ENCODE measurements around the gene RELN.

RELN gene

GRCh38 chr7:104032486-104032885, 43.0 kb upstream of the RELN start:
- TF ChIP-seq SIN3A (IDR thresholded peaks at IDR 0.05; ENCODE audit: borderline replicate concordance, insufficient read depth, low read length), result no peak
- no peak for TF ChIP-seq FOXP2 (optimal IDR thresholded peaks at IDR 0.05; ENCODE audit: borderline replicate concordance, extremely low read depth, extremely low read length, insufficient read depth)
- TF ChIP-seq POLR2AphosphoS5 (IDR thresholded peaks at IDR 0.05; ENCODE audit: low read depth, low read length), result no peak
- TF ChIP-seq REST (IDR thresholded peaks at IDR 0.05; ENCODE audit: insufficient read depth in 1 of 2, low read depth in 2 of 2, low read length in 2 of 2), result no peak
- no peak for TF ChIP-seq TAF1 (IDR thresholded peaks at IDR 0.05; ENCODE audit: borderline replicate concordance, insufficient read depth, low read length)

GRCh38 chr7:104029765-104030164, 40.3 kb upstream of the RELN start:
- TF ChIP-seq POLR2AphosphoS5 (IDR thresholded peaks at IDR 0.05; ENCODE audit: low read depth, low read length) (no peak), SIN3A (IDR thresholded peaks at IDR 0.05; ENCODE audit: borderline replicate concordance, insufficient read depth, low read length) (no peak), REST (IDR thresholded peaks at IDR 0.05; ENCODE audit: insufficient read depth in 1 of 2, low read depth in 2 of 2, low read length in 2 of 2) (no peak), FOXP2 (optimal IDR thresholded peaks at IDR 0.05; ENCODE audit: borderline replicate concordance, extremely low read depth, extremely low read length, insufficient read depth) (no peak), TAF1 (IDR thresholded peaks at IDR 0.05; ENCODE audit: borderline replicate concordance, insufficient read depth, low read length) (no peak)

GRCh38 chr7:104024632-104025031, 35.2 kb upstream of the RELN start:
- no peak for TF ChIP-seq POLR2AphosphoS5 (IDR thresholded peaks at IDR 0.05; ENCODE audit: low read depth, low read length)
- no peak for TF ChIP-seq FOXP2 (optimal IDR thresholded peaks at IDR 0.05; ENCODE audit: borderline replicate concordance, extremely low read depth, extremely low read length, insufficient read depth)
- TF ChIP-seq TAF1 (IDR thresholded peaks at IDR 0.05; ENCODE audit: borderline replicate concordance, insufficient read depth, low read length), result no peak
- no peak for TF ChIP-seq REST (IDR thresholded peaks at IDR 0.05; ENCODE audit: insufficient read depth in 1 of 2, low read depth in 2 of 2, low read length in 2 of 2)
- TF ChIP-seq SIN3A (IDR thresholded peaks at IDR 0.05; ENCODE audit: borderline replicate concordance, insufficient read depth, low read length), result no peak

- no peak for TF ChIP-seq REST (IDR thresholded peaks at IDR 0.05; ENCODE audit: insufficient read depth in 1 of 2, low read depth in 2 of 2, low read length in 2 of 2)
- no peak for TF ChIP-seq FOXP2 (optimal IDR thresholded peaks at IDR 0.05; ENCODE audit: borderline replicate concordance, extremely low read depth, extremely low read length, insufficient read depth)
- TF ChIP-seq TAF1 (IDR thresholded peaks at IDR 0.05; ENCODE audit: borderline replicate concordance, insufficient read depth, low read length), result no peak
- TF ChIP-seq POLR2AphosphoS5 (IDR thresholded peaks at IDR 0.05; ENCODE audit: low read depth, low read length), result no peak
- no peak for TF ChIP-seq SIN3A (IDR thresholded peaks at IDR 0.05; ENCODE audit: borderline replicate concordance, insufficient read depth, low read length)
Observed at GRCh38 chr7:104023100-104023499, 33.6 kb upstream of the RELN start.

GRCh38 chr7:104018425-104018824, 29.0 kb upstream of the RELN start:
- TF ChIP-seq FOXP2 (optimal IDR thresholded peaks at IDR 0.05; ENCODE audit: borderline replicate concordance, extremely low read depth, extremely low read length, insufficient read depth), result no peak
- TF ChIP-seq TAF1 (IDR thresholded peaks at IDR 0.05; ENCODE audit: borderline replicate concordance, insufficient read depth, low read length), result no peak
- no peak for TF ChIP-seq SIN3A (IDR thresholded peaks at IDR 0.05; ENCODE audit: borderline replicate concordance, insufficient read depth, low read length)

Data from PFSK-1 (cell line).